HepG2 (cell line): ENCODE measurements around the gene RSL1D1. TPM values are rescaled to one million over a fixed set of nuclear protein-coding genes. Genes with fewer than 3 reads are reported as not detected.

Source experiments
- KMT2A ChIP-seq: sonication (generic); formaldehyde crosslinking; IDR thresholded peaks from 2 replicates; pipeline ENCODE4 v1.4.0; 2020; ENCODE audit warnings: missing genetic modification reagents
- PAXIP1 ChIP-seq: sonication (generic); formaldehyde crosslinking; conservative IDR thresholded peaks from 2 replicates; pipeline ENCODE4 v1.4.0; 2020; ENCODE audit warnings: mild to moderate bottlenecking, missing genetic modification reagents, moderate library complexity
- REST ChIP-seq, 2 experiments: IDR thresholded peaks; 2 replicates each; pipeline ENCODE4 v1.6.1; 2011 to 2012; ENCODE audit warnings: low read length in 2 of 2, borderline replicate concordance in 1 of 2, low read depth in 1 of 2, mild to moderate bottlenecking in 1 of 2, moderate library complexity in 1 of 2
- SAFB2 ChIP-seq: sonication (generic); formaldehyde crosslinking; IDR thresholded peaks from 2 replicates; pipeline ENCODE4 v1.5.1; 2020; ENCODE audit warnings: missing genetic modification reagents, low read depth, mild to moderate bottlenecking, borderline replicate concordance
- TOPORS ChIP-seq: sonication (generic); formaldehyde crosslinking; IDR thresholded peaks from 2 replicates; pipeline ENCODE4 v1.8.0; 2023; ENCODE audit warnings: mild to moderate bottlenecking, missing genetic modification reagents
- ZNF101 ChIP-seq: sonication (generic); formaldehyde crosslinking; IDR thresholded peaks from 2 replicates; pipeline ENCODE4 v1.4.0; 2020; ENCODE audit warnings: mild to moderate bottlenecking, low read depth, missing genetic modification reagents, borderline replicate concordance
- ZNF280D ChIP-seq: sonication (generic); formaldehyde crosslinking; IDR thresholded peaks from 2 replicates; pipeline ENCODE4 v1.5.1; 2020; ENCODE audit warnings: mild to moderate bottlenecking, missing genetic modification reagents
- ZNF839 ChIP-seq: sonication (generic); formaldehyde crosslinking; IDR thresholded peaks from 2 replicates; pipeline ENCODE4 v1.4.0; 2020; ENCODE audit warnings: missing genetic modification reagents, mild to moderate bottlenecking, borderline replicate concordance
- ZSCAN9 ChIP-seq: IDR thresholded peaks from 2 replicates; pipeline ENCODE4 v1.6.1; 2016; ENCODE audit warnings: borderline replicate concordance
- polyA plus RNA-seq, 8 experiments: library from polyadenylated mRNA; depleted of rRNA in 3 of 8; stranded (reverse) in 7 of 8; unstranded in 1 of 8; fragments of >200 nt; fragmentation: Illumina TruSeq in 4 of 8; extraction: Trizol in 4 of 8; gene quantifications; 2 replicates each; pipeline versions ENCODE4 v1.2.1 to v1.2.3, GENCODE V29; 2011 to 2016; ENCODE audit warnings: low read depth in 4 of 8, missing spikeins in 1 of 8, mixed read lengths in 1 of 8; ENCODE audit not compliant: insufficient read depth in 1 of 8
- total RNA-seq, 5 experiments: library from RNA; depleted of rRNA; stranded (reverse); fragments of >200 nt; fragmentation: Illumina TruSeq; extraction: Trizol; gene quantifications; 2 replicates each; pipeline ENCODE4 v1.2.3, GENCODE V29; 2016; ENCODE audit warnings: low read depth in 1 of 5

RSL1D1 gene
- total and polyA plus RNA-seq, 2 of the 13 experiments (the other 11 are each of a cell fraction or from before 2014, with no cell fraction given): 187 to 343 TPM

GRCh38 chr16:11799509-11800381, 51.6 kb downstream of the RSL1D1 start (continued):
- no peak for TF ChIP-seq REST (IDR thresholded peaks at IDR 0.05; ENCODE audit: borderline replicate concordance in 1 of 2, low read depth in 1 of 2, low read length in 2 of 2)
- no peak for TF ChIP-seq PAXIP1 (CRISPR knock-in tag)
- TF ChIP-seq ZSCAN9 (CRISPR knock-in tag): no peak
- TF ChIP-seq SAFB2 (CRISPR knock-in tag): no peak
- TF ChIP-seq TOPORS (CRISPR knock-in tag): no peak
- TF ChIP-seq ZNF280D (CRISPR knock-in tag): no peak
- no peak for TF ChIP-seq ZNF101 (CRISPR knock-in tag)
- no peak for TF ChIP-seq KMT2A (CRISPR knock-in tag)
- TF ChIP-seq ZNF839 (CRISPR knock-in tag): no peak
